ENCODE results near the gene MRGPRD.

MRGPRD gene

GRCh38 chr11:68942095-68942620, 38.6 kb downstream of the MRGPRD start:
- DNase-seq: no peak

GRCh38 chr11:68941324-68942094, 39.3 kb downstream of the MRGPRD start:
- DNase-seq: no peak

- no peak for DNase-seq
Measured at GRCh38 chr11:68940651-68941323, 40.0 kb downstream of the MRGPRD start.

GRCh38 chr11:68939583-68940555, 40.9 kb downstream of the MRGPRD start:
- DNase-seq: no peak

- DNase-seq: no peak
Measured at GRCh38 chr11:68938816-68939582, 41.8 kb downstream of the MRGPRD start.

GRCh38 chr11:68938088-68938487, 42.7 kb downstream of the MRGPRD start:
- no peak for DNase-seq

GRCh38 chr11:68936676-68937620, 43.8 kb downstream of the MRGPRD start:
- no peak for DNase-seq

GRCh38 chr11:68936358-68936636, 44.5 kb downstream of the MRGPRD start:
- DNase-seq: no peak

GRCh38 chr11:68935516-68936357, 45.0 kb downstream of the MRGPRD start:
- no peak for DNase-seq

- no peak for DNase-seq
Measured at GRCh38 chr11:68935066-68935465, 45.7 kb downstream of the MRGPRD start.

- no peak for DNase-seq
Measured at GRCh38 chr11:68934666-68935065, 46.1 kb downstream of the MRGPRD start.

- DNase-seq: no peak
Measured at GRCh38 chr11:68934321-68934645, 46.5 kb downstream of the MRGPRD start.

GRCh38 chr11:68933605-68934320, 47.0 kb downstream of the MRGPRD start:
- no peak for DNase-seq

- DNase-seq: no peak
Measured at GRCh38 chr11:68932933-68933577, 47.7 kb downstream of the MRGPRD start.

- no peak for DNase-seq
Measured at GRCh38 chr11:68932358-68932757, 48.4 kb downstream of the MRGPRD start.

- DNase-seq: no peak
Measured at GRCh38 chr11:68931911-68932310, 48.9 kb downstream of the MRGPRD start.

- no peak for DNase-seq
Measured at GRCh38 chr11:68930991-68931855, 49.6 kb downstream of the MRGPRD start.

All from NCI-H2171 (cell line).